Choroid plexus epithelial cell (primary cell): ENCODE data around the gene GCG.
A peak's percentile ranks its signal among the peaks of the same experiment; 100 is the strongest.

Source experiments
- DNase-seq: peaks from one replicate; pipeline ENCODE4 v3.0.0-alpha.2; 2010; ENCODE audit warnings: low read depth
- H3K4me3 ChIP-seq: 2 replicates; pipeline ENCODE4 v1.5.1; 2011; ENCODE audit warnings: low read depth, mild to moderate bottlenecking, control low read depth, low read length, moderate library complexity
- CTCF ChIP-seq: conservative IDR thresholded peaks from 2 replicates; pipeline ENCODE4 v1.5.1; 2011; ENCODE audit warnings: low read depth, mild to moderate bottlenecking, control low read depth, inconsistent platforms, low read length, moderate library complexity

The GCG gene

GRCh38 chr2:162172802-162173370 is 20.8 kb upstream of the GCG start:
- DNase-seq: no peak
- H3K4me3 ChIP-seq: no peak overlapping the region
- TF ChIP-seq CTCF: no peak

DNA sequence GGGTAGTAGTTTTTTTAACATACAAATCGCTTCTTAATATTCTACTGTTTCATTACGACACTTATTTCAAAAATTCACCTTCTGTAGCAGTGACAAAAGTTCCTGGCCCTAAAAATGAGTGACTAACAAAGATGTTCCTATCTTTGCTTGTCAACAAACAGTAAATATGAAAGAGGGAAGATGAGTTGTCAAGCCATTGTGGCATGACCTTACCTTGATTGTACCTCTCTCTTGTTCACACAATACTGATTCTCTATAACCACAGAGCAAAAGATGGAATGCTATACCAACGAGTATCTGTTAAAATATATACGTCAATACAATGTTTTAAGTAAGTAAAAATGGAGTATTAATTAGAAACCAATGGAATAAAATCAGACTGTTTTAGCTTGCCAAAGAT is 14.7 kb upstream of the GCG start:
- DNase-seq: no peak
- no peak for TF ChIP-seq CTCF
- H3K4me3 ChIP-seq: no peak overlapping the region

GRCh38 chr2:162166174-162166573 is 14.1 kb upstream of the GCG start:
- no peak overlapping the region for H3K4me3 ChIP-seq
- TF ChIP-seq CTCF: no peak

GRCh38 chr2:162164802-162165201 is 12.8 kb upstream of the GCG start:
- H3K4me3 ChIP-seq: no peak overlapping the region
- DNase-seq: no peak
- no peak for TF ChIP-seq CTCF

More at GRCh38 chr2:162166174-162166573, 14.1 kb upstream of the GCG start:
- no peak for DNase-seq

- no peak overlapping the region for H3K4me3 ChIP-seq
- TF ChIP-seq CTCF: no peak
- no peak for DNase-seq
Measured at GRCh38 chr2:162159446-162159845, 7.4 kb upstream of the GCG start.

GRCh38 chr2:162156149-162156548 is 4.1 kb upstream of the GCG start:
- H3K4me3 ChIP-seq: no peak overlapping the region
- no peak for DNase-seq
- TF ChIP-seq CTCF: no peak

- H3K4me3 ChIP-seq: no peak overlapping the region
- TF ChIP-seq CTCF: peak; percentile 39
- DNase-seq: no peak
Measured at GRCh38 chr2:162155093-162155492, 3.0 kb upstream of the GCG start.
